ENCODE data around the gene COPE. TPM values are rescaled to one million over a fixed set of nuclear protein-coding genes. Genes with fewer than 3 reads are reported as not detected.

Gene COPE
- total RNA-seq, 1 experiment from 2014 or later = 408 TPM

DNA sequence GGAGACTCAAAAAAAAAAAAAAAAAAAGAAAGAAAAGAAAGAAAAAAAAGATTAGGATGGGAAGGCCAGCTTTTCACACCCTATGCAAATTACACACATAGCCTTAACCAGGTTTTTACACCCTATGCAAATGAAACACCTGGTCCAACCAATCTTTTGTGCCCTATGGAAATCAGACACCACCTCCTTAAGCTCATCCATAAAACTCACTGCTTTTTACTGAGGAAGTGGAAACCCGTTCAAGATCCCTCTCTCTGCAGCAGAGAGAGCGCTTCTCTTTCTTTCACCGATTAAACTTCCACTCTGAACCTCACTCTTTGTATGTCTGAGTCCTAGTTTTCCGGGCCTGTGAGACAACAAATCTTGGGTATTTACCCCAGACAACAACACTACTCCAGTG is 47.1 kb upstream of the COPE start:
- intact Hi-C loops (cut with micrococcal nuclease) = no loop called here
- no peaks in the 10 kb centered on the region for H4K20me1 ChIP-seq (ENCODE audit: low read length)
- no peaks in the 10 kb centered on the region for H3K9me3 ChIP-seq (ENCODE audit: low read length)
- no peak overlapping the region for H3K4me2 ChIP-seq (ENCODE audit: low read length)
- ATAC-seq (no peak), DNase-seq (peak; percentile 8)
- H3F3A ChIP-seq (ENCODE audit: low read length, unreplicated experiment) = peaks cover 8% of the 10 kb centered on the region
- no TSS peak for BruUV-seq (replicated peaks)
- H3K79me2 ChIP-seq (ENCODE audit: low read length) = no peaks in the 10 kb centered on the region
- no peaks in the 10 kb centered on the region for H3K36me3 ChIP-seq (ENCODE audit: low read depth, low read length)
- no peak overlapping the region for H3K9ac ChIP-seq (ENCODE audit: low read length)
- no peak overlapping the region for H3K27ac ChIP-seq (ENCODE audit: low read length)
- H3K9me2 ChIP-seq (replicated peaks; ENCODE audit: low read length) = no peaks in the 10 kb centered on the region
- H2AFZ ChIP-seq (ENCODE audit: low read length) = no peak overlapping the region
- ChIA-PET POLR2A (ENCODE audit: unreplicated experiment) (no interaction called here), CTCF (interaction anchor here (1.1 kb wide), 1 partner anchor 20 kb away, joined by 4 read pairs; no protein-coding TSS in a partner anchor)
- no peaks in the 10 kb centered on the region for H3K27me3 ChIP-seq (ENCODE audit: low read length)
- H3K4me3 ChIP-seq (ENCODE audit: low read length) = no peak overlapping the region
- peaks cover 24% of the 10 kb centered on the region for H3K4me1 ChIP-seq (ENCODE audit: insufficient read depth, low read length)
- TF ChIP-seq, protein P1, sequence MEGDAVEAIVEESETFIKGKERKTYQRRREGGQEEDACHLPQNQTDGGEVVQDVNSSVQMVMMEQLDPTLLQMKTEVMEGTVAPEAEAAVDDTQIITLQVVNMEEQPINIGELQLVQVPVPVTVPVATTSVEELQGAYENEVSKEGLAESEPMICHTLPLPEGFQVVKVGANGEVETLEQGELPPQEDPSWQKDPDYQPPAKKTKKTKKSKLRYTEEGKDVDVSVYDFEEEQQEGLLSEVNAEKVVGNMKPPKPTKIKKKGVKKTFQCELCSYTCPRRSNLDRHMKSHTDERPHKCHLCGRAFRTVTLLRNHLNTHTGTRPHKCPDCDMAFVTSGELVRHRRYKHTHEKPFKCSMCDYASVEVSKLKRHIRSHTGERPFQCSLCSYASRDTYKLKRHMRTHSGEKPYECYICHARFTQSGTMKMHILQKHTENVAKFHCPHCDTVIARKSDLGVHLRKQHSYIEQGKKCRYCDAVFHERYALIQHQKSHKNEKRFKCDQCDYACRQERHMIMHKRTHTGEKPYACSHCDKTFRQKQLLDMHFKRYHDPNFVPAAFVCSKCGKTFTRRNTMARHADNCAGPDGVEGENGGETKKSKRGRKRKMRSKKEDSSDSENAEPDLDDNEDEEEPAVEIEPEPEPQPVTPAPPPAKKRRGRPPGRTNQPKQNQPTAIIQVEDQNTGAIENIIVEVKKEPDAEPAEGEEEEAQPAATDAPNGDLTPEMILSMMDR (conservative IDR thresholded peaks at IDR 0.05; ENCODE audit: low read depth, low read length) = no peak
- no peak for TF ChIP-seq EZH2 (IDR thresholded peaks at IDR 0.05; ENCODE audit: low read length, unreplicated experiment)
- TF ChIP-seq EZH2phosphoT487 (IDR thresholded peaks at IDR 0.05; ENCODE audit: borderline replicate concordance, low read length) = no peak

DNA sequence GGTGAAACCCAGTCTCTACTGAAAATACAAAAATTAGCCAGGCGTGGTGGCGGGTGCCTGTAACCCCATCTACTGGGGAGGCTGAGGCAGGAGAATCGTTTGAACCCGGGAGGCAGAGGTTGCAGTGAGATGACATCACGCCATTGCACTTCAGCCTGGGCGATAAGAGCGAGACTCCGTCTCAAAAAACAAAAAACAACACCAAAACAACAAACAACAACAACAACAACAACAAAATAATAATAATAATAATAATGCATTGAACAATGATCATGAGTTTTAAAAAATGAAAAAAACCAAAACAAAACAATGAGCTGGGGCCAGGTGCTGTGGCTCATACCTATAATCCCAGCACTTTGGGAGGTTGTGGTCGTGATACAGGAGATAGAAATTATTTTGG is 44.9 kb upstream of the COPE start:
- no peak for DNase-seq
- ATAC-seq = no peak
- POLR2A ChIA-PET (ENCODE audit: unreplicated experiment) = no interaction called here
- Histone ChIP-seq H3F3A (ENCODE audit: low read length, unreplicated experiment) (peaks cover 3% of the 10 kb centered on the region), H3K9me2 (replicated peaks; ENCODE audit: low read length) (no peaks in the 10 kb centered on the region), H3K36me3 (ENCODE audit: low read depth, low read length) (no peaks in the 10 kb centered on the region), H3K27ac (ENCODE audit: low read length) (no peak overlapping the region), H3K9me3 (ENCODE audit: low read length) (no peaks in the 10 kb centered on the region), H3K79me2 (ENCODE audit: low read length) (no peaks in the 10 kb centered on the region), H3K4me2 (ENCODE audit: low read length) (no peak overlapping the region), H3K27me3 (ENCODE audit: low read length) (no peaks in the 10 kb centered on the region), H3K4me3 (ENCODE audit: low read length) (no peak overlapping the region), H3K9ac (ENCODE audit: low read length) (no peak overlapping the region), H3K4me1 (ENCODE audit: insufficient read depth, low read length) (peaks cover 11% of the 10 kb centered on the region), H4K20me1 (ENCODE audit: low read length) (no peaks in the 10 kb centered on the region), H2AFZ (ENCODE audit: low read length) (no peak overlapping the region)
- CTCF ChIA-PET = no interaction called here
- no TSS peak for BruUV-seq (replicated peaks)
- intact Hi-C loops (cut with micrococcal nuclease) = no loop called here
- TF ChIP-seq, protein P1 (conservative IDR thresholded peaks at IDR 0.05; ENCODE audit: low read depth, low read length) = no peak
- TF ChIP-seq EZH2 (IDR thresholded peaks at IDR 0.05; ENCODE audit: low read length, unreplicated experiment) = no peak
- no peak for TF ChIP-seq EZH2phosphoT487 (IDR thresholded peaks at IDR 0.05; ENCODE audit: borderline replicate concordance, low read length)

DNA sequence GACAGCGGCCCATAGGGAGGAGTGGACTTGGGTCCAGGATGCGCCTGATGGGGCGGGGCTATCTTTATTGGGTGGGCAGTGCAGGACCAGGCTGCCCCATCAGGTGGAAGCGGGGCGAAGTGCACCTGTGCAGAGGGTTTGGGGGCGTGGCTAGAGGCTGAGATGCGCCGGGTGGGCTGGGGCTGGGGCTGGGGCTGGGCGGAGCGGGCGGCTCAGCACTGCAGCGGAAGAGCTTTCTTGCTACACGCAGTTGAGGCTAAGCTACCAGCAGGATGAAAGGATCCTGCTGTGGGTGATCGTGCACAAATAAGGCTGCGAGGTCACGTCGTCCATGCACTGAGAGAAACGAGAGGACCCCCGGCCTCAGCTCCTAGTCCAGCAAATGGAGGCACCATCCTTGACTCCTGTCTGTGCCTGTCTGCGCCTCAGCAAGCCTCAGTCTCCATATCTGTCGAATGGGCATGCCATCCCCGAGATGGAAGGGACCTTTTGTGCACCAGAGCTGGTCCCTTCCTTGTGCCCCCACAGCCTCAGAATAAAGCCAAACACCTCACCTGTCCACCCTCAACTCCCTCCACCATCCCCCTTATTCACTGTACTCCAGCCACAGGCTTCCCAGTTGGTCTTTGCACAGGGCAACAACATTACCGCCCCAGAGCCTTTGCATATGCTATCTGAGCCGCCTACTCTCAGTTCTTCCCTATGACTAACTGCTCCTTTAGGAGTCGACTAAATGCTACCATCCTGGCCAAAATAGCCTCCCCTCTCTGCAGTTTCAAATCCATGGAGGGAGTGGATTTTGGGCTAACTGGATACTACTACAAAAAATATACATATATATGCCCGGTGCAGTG is 42.8 kb upstream of the COPE start:
- ATAC-seq (no peak), DNase-seq (peak; percentile 2)
- no TSS peak for BruUV-seq (replicated peaks)
- no peaks in the 10 kb centered on the region for H3K9me3 ChIP-seq (ENCODE audit: low read length)
- no peak overlapping the region for H3K4me3 ChIP-seq (ENCODE audit: low read length)
- H3K27me3 ChIP-seq (ENCODE audit: low read length) = no peaks in the 10 kb centered on the region
- intact Hi-C loops (cut with micrococcal nuclease) = no loop called here
- no peaks in the 10 kb centered on the region for H3F3A ChIP-seq (ENCODE audit: low read length, unreplicated experiment)
- no peaks in the 10 kb centered on the region for H4K20me1 ChIP-seq (ENCODE audit: low read length)
- H3K27ac ChIP-seq (ENCODE audit: low read length) = no peak overlapping the region
- H2AFZ ChIP-seq (ENCODE audit: low read length) = no peak overlapping the region
- H3K9me2 ChIP-seq (replicated peaks; ENCODE audit: low read length) = no peaks in the 10 kb centered on the region
- ChIA-PET CTCF (no interaction called here), POLR2A (ENCODE audit: unreplicated experiment) (no interaction called here)
- no peaks in the 10 kb centered on the region for H3K79me2 ChIP-seq (ENCODE audit: low read length)
- no peak overlapping the region for H3K4me2 ChIP-seq (ENCODE audit: low read length)
- H3K9ac ChIP-seq (ENCODE audit: low read length) = no peak overlapping the region
- no peak for TF ChIP-seq EZH2 (IDR thresholded peaks at IDR 0.05; ENCODE audit: low read length, unreplicated experiment)
- no peak for TF ChIP-seq EZH2phosphoT487 (IDR thresholded peaks at IDR 0.05; ENCODE audit: borderline replicate concordance, low read length)
- TF ChIP-seq, protein P1 (conservative IDR thresholded peaks at IDR 0.05; ENCODE audit: low read depth, low read length) = no peak
- no peaks in the 10 kb centered on the region for H3K4me1 ChIP-seq (ENCODE audit: insufficient read depth, low read length)
- no peaks in the 10 kb centered on the region for H3K36me3 ChIP-seq (ENCODE audit: low read depth, low read length)

All from PC-3 (cell line).